Measurements from ENCODE around the gene MPPED1. TPM values are rescaled to one million over a fixed set of nuclear protein-coding genes. Genes with fewer than 3 reads are reported as not detected.

MPPED1 gene
- total RNA-seq, 1 experiment from 2014 or later = 0.28 TPM

- Histone ChIP-seq H3K9me3 (ENCODE audit: control insufficient read depth, low read depth, low read length) (no peaks in the 10 kb centered on the region), H2BK12ac (ENCODE audit: insufficient read length, low read depth, low read length) (no peak overlapping the region), H2BK15ac (ENCODE audit: low read depth, low read length) (no peak overlapping the region), H4K5ac (ENCODE audit: insufficient read length, low read depth, low read length) (no peak overlapping the region), H3K23me2 (ENCODE audit: insufficient read length, low read depth, low read length, poor library complexity, severe bottlenecking) (no peaks in the 10 kb centered on the region), H3T11ph (ENCODE audit: low read length) (no peak overlapping the region), H3K27ac (ENCODE audit: insufficient read length, low read depth, low read length) (no peak overlapping the region), H4K20me1 (ENCODE audit: control insufficient read depth, insufficient read depth, insufficient read length) (no peaks in the 10 kb centered on the region), H3K79me2 (ENCODE audit: insufficient read depth, low read length) (no peaks in the 10 kb centered on the region), H3K9ac (ENCODE audit: extremely low read depth, insufficient read length, low read length) (no peak overlapping the region), H3K23ac (ENCODE audit: insufficient read length, low read depth, low read length) (no peak overlapping the region), H4K8ac (replicated peaks; ENCODE audit: insufficient read length, low read depth, low read length) (no peak overlapping the region), H3K79me1 (ENCODE audit: insufficient read depth, low read depth, low read length, poor library complexity, severe bottlenecking) (no peaks in the 10 kb centered on the region), H3K4me2 (ENCODE audit: insufficient read depth, insufficient read length, low read length) (no peak overlapping the region), H4K91ac (ENCODE audit: insufficient read length, low read depth, low read length) (no peak overlapping the region), H3K18ac (ENCODE audit: insufficient read length, low read depth, low read length) (no peak overlapping the region), H2BK20ac (ENCODE audit: low read depth, low read length, poor library complexity, severe bottlenecking) (no peak overlapping the region), H2AFZ (ENCODE audit: low read length) (no peak overlapping the region), H3K4me1 (ENCODE audit: insufficient read depth, low read length) (no peaks in the 10 kb centered on the region), H2AK5ac (ENCODE audit: insufficient read length, low read length) (no peak overlapping the region), H3K56ac (ENCODE audit: insufficient read length, low read depth, low read length) (no peak overlapping the region), H3K14ac (ENCODE audit: insufficient read depth, low read length) (no peak overlapping the region), H3K27me3 (ENCODE audit: insufficient read depth, low read length) (no peaks in the 10 kb centered on the region), H2BK5ac (ENCODE audit: insufficient read length, low read length) (no peak overlapping the region), H2BK120ac (ENCODE audit: low read depth, low read length, poor library complexity, severe bottlenecking) (no peak overlapping the region), H3K4ac (ENCODE audit: low read depth, low read length) (no peak overlapping the region)
- no peak for DNase-seq
- peaks cover 3 to 27% of the 10 kb centered on the region in 2 experiments; a peak in 3 of 4 replicates for H3K4me1 Mint-ChIP-seq
- no peak overlapping the region for H3K27ac Mint-ChIP-seq
- WGBS (ENCODE audit: extremely low coverage, insufficient read length, low lambda C conversion rate) = no CpG with 5 or more reads among the region's 8 CpGs
- no peaks in the 10 kb centered on the region; the same call in none of the 2 replicates for H3K27me3 Mint-ChIP-seq (ENCODE audit: low read depth)
- no peak for TF ChIP-seq CTCF (conservative IDR thresholded peaks at IDR 0.05)
- no peaks in the 10 kb centered on the region for H3K9me3 Mint-ChIP-seq
- no peak overlapping the region for H3K4me3 Mint-ChIP-seq
- H3K36me3 Mint-ChIP-seq (ENCODE audit: insufficient read depth in 1 of 3, low read depth in 3 of 3) = no peaks in the 10 kb centered on the region
Observed at GRCh38 chr22:43446916-43447315, 35.1 kb downstream of the MPPED1 start.

Measured in H9 (cell line).